GM21723 (cell line): ENCODE results near the gene CREB3L4.
A peak's percentile ranks its signal among the peaks of the same experiment; 100 is the strongest.

Experiments
- ATAC-seq: cut with Tn5 transposase; IDR thresholded peaks from one replicate; pipeline ENCODE4 v1.9.1; 2021; ENCODE audit warnings: mild to moderate bottlenecking, moderate library complexity; ENCODE audit not compliant: unreplicated experiment

The CREB3L4 gene

GRCh38 chr1:153936011-153936802 is 31.5 kb upstream of the CREB3L4 start:
- ATAC-seq: no peak

DNA sequence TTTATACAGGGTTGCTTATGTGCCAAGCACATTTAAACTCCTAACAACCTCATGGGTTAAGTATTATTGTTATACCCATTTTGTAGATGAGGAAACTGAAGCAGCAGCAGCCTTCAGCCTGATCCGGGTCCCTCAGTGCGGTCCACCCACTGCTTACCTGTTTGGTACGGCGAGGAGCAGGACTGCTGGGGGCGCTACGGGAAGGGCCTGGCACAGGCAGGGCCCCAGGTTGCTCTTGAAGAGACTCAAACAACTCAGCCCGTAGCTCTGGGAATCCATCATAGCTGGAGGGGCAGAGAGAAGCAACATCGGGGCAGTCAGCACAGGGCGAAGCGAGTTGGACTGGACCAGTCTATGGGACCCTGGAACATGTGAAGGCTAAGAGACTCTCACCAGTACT is 30.4 kb upstream of the CREB3L4 start:
- no peak for ATAC-seq

DNA sequence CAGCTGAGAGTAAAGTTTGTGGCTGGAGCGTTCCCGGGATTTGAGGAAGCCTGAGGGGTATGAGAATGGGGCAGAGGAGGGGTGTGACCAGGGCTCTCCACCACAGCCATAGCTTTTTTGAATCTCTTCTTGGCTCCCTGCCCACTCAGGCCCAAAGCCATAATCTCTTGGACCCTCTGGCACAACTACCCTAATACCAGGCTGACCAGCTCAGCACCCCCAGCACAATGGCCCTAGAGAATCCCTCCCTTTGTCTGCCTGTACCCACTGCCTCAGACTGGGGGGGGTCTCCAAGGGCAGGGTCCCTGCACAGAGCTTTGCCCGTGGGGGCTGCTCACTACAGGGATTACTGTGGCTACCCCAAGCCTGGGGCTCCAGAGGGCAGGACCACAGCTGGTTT is 28.7 kb upstream of the CREB3L4 start:
- no peak for ATAC-seq

DNA sequence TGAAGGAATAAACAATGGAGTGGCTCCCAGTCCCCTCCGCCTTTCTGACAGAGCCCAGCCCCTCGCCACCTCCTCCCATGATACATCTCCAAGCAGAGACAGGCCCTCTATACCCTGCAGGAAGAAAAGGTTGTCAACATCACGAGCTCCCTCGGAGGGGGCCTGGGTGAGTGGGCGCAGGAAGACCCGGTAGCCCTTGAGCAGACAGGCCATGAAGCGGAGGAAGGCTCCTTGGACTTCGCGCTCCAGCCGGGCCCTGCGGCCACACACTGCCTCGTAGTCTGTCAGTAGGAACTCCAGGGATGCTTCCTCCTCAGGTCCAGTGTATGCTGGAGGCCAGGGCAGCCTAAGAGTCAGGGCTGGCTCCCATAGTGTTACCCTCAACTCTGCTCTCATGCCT is 28.2 kb upstream of the CREB3L4 start:
- no peak for ATAC-seq

- no peak for ATAC-seq
Measured at GRCh38 chr1:153940756-153941155, 26.9 kb upstream of the CREB3L4 start.

GRCh38 chr1:153941826-153942725 is 25.6 kb upstream of the CREB3L4 start:
- ATAC-seq: no peak

DNA sequence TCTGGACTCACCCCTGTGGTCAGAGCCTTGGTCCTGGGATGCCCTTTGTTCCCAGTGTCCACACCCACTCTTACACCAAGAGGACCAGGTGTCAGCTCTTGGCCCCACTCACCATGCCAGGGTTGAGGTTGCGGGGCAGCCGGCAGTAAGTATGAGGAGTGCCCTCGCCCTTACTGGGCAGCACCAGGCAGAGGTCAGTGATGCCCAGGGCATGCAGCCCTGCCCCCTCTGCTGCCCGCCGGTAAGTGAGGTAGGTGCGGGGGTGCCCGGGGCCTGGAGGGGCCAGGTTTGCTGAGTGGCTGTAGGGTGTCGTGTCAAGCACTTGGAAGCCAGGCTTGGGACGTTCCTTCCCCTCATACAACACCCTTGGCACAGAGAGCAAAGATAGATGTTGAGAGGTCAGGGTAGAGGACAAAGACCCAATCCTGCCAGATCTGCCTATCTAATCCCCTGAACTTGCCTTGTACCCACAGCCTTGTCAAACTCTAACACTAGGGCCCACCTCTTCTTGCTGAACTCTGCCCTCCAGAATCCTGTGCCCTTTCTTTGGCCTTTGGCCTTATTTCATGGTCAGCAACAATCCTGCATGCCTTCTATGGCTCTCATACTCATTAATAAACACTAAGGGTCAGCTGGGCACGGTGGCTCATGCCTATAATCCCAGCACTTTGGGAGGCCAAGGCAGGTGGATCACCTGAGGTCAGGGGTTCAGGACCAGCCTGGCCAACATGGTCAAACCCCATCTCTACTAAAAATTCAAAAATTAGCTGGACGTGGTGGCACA is 24.7 kb upstream of the CREB3L4 start:
- ATAC-seq: no peak

- no peak for ATAC-seq
Measured at GRCh38 chr1:153944005-153944826, 23.5 kb upstream of the CREB3L4 start.

- ATAC-seq: no peak
Measured at GRCh38 chr1:153944827-153945117, 22.9 kb upstream of the CREB3L4 start.

DNA sequence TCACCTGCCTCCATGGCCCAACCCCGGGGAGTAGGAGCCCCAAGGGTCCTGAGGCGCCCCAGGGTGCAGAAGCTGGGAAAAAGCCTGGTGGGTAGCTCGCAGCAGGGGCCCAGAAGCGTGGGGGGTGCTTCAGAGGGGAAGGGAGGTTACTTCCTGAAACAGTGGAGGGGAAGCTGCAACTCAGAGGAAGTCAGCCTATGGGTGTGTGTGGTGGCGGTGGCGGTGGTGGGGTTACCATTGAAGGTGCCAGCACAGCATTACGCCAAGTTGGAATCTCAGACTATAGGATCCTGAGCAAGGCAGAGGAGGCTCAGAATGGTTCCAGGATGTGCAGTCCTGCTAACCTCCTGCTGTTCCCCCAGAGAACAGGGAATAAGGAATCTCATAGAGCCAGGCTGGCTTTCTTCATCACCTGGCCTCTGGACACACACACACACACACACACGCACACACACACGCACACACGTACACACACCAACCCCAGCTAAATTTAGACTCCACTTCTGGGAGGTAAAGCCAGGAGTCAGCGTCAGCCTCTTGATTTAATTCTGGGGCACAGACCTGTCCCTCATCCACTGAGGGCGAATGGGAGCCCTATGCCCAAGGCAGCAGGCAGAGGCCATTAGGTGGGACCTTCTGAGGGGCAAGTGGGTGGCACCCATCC is 22.4 kb upstream of the CREB3L4 start:
- ATAC-seq: peak; percentile 11

GRCh38 chr1:153945795-153946621 is 21.7 kb upstream of the CREB3L4 start:
- ATAC-seq: peak; percentile 73

GRCh38 chr1:153946622-153947241 is 21.0 kb upstream of the CREB3L4 start, which contains the start of gene DENND4B:
Gene DENND4B (minus strand): TSS chr1:153946718. CDS start chr1:153944374, 2,344 bp downstream.
- ATAC-seq: peak; percentile 73

DNA sequence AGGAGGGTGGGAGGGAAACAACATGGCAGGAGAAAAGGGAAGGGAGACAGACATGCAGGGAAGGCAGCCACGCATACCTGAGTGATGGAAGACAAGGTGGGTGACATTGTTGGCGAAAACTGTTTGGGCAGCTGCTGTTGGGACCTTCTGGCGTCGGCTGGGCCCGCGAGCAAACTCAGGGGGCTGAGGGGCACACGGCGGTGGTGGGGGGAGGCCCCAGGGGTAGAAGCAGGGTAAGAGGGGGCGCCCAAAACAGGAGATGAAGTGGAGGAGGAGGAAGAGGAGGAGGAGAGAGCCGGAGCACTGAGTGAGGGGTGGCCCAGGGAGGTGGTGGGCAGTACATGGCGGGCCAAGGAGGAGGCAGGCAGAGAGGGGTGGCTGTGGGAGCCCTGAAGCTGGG is 16.5 kb upstream of the CREB3L4 start:
- ATAC-seq: no peak

GRCh38 chr1:153951801-153952200 is 15.9 kb upstream of the CREB3L4 start:
- ATAC-seq: no peak

- no peak for ATAC-seq
Measured at GRCh38 chr1:153953859-153954365, 13.8 kb upstream of the CREB3L4 start.

DNA sequence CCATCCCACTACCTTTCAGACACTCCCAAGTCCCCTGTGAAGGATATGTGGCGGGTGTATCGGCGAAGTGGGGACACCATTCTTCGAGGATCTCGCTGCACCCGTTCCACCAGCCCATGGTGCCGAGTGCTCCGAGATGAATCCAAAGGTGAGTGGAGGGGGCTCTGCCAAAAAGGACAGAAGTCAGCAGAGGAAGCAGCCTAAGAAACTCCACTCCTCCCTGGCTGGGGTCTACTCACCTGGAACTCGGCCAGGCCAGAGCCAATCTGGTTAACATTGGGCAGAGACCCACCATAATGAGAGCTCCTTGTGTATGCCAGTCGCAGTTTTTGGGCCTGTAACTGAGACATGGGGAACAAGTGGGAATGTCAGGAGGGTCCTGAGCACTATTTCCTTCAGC is 12.9 kb upstream of the CREB3L4 start:
- no peak for ATAC-seq

- ATAC-seq: no peak
Measured at GRCh38 chr1:153956997-153957715, 10.5 kb upstream of the CREB3L4 start.

DNA sequence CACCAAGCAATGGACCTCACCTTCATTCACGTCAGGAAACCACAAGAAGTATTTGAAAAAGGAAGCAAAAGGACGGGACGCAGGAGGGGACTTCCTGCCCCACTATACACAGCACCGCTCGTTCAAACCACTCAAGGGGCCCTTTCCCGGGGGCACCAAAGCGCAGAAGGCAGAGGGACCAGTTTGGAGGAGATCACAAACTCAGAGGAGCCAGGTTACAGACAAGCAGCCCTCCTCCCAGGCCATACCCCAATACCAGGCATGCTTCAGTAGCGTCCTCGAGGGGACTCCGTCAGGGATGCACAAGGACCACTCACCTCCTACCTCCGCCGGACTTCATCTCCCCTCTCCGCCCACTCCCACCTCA is 10.0 kb upstream of the CREB3L4 start:
- ATAC-seq: peak; percentile 26
